SK-N-SH treated with all-trans-retinoic acid at 6 μM for 48 hours (cell line): ENCODE data around the gene TMEM203.

Experiments used
- ATAC-seq: fragments of 200-7000 bp; cut with Tn5 transposase; 3 replicates; pipeline ENCODE4 v1.9.1; 2020; ENCODE audit warnings: mild to moderate bottlenecking, moderate library complexity
- ARNTL ChIP-seq: fragments of 450-650 bp; formaldehyde crosslinking; IDR thresholded peaks from 2 replicates; pipeline ENCODE4 v1.5.0; 2020; ENCODE audit warnings: low read depth, mild to moderate bottlenecking, moderate library complexity, borderline replicate concordance
- BACH2 ChIP-seq: fragments of 250-450 bp; sonication (Bioruptor Pico); IDR thresholded peaks from 2 replicates; pipeline ENCODE4 v1.9.0; 2021; ENCODE audit warnings: mild to moderate bottlenecking, borderline replicate concordance
- CREB5 ChIP-seq: fragments of 250-450 bp; sonication (Bioruptor Pico); IDR thresholded peaks from 2 replicates; pipeline ENCODE4 v1.5.1; 2020; ENCODE audit warnings: low read depth, mild to moderate bottlenecking, moderate library complexity
- CSDC2 ChIP-seq: fragments of 250-450 bp; sonication (Bioruptor Pico); IDR thresholded peaks from 2 replicates; pipeline ENCODE4 v1.5.0; 2020; ENCODE audit warnings: mild to moderate bottlenecking, moderate library complexity
- CSRNP3 ChIP-seq: fragments of 250-450 bp; sonication (Bioruptor Pico); IDR thresholded peaks from 2 replicates; pipeline ENCODE4 v1.5.1; 2021; ENCODE audit warnings: mild to moderate bottlenecking, moderate library complexity
- GLIS3 ChIP-seq: fragments of 250-450 bp; sonication (Bioruptor Pico); IDR thresholded peaks from 2 replicates; pipeline ENCODE4 v1.5.0; 2020; ENCODE audit warnings: mild to moderate bottlenecking, moderate library complexity
- ISL1 ChIP-seq: fragments of 250-450 bp; sonication (Bioruptor Pico); IDR thresholded peaks from 2 replicates; pipeline ENCODE4 v2.1.2; 2022; ENCODE audit warnings: mild to moderate bottlenecking, moderate library complexity
- POU6F1 ChIP-seq: fragments of 250-450 bp; sonication (Bioruptor Pico); IDR thresholded peaks from 2 replicates; pipeline ENCODE4 v1.8.0; 2021; ENCODE audit warnings: low read depth, mild to moderate bottlenecking, moderate library complexity, borderline replicate concordance
- RARB ChIP-seq: fragments of 250-450 bp; sonication (Bioruptor Pico); IDR thresholded peaks from 2 replicates; pipeline ENCODE4 v1.8.0; 2021; ENCODE audit warnings: mild to moderate bottlenecking, moderate library complexity
- SNAI2 ChIP-seq: fragments of 250-450 bp; sonication (Bioruptor Pico); IDR thresholded peaks from 2 replicates; pipeline ENCODE4 v1.5.0; 2020; ENCODE audit warnings: mild to moderate bottlenecking, moderate library complexity
- TCF4 ChIP-seq: fragments of 250-450 bp; sonication (Bioruptor Pico); IDR thresholded peaks from 2 replicates; pipeline ENCODE4 v1.8.0; 2021; ENCODE audit warnings: mild to moderate bottlenecking, moderate library complexity, borderline replicate concordance
- TOX ChIP-seq: fragments of 250-450 bp; sonication (Bioruptor Pico); IDR thresholded peaks from 2 replicates; pipeline ENCODE4 v1.8.0; 2021; ENCODE audit warnings: mild to moderate bottlenecking, moderate library complexity, borderline replicate concordance
- ZC3H10 ChIP-seq: fragments of 250-450 bp; sonication (Bioruptor Pico); IDR thresholded peaks from 2 replicates; pipeline ENCODE4 v1.5.1; 2021; ENCODE audit warnings: mild to moderate bottlenecking, moderate library complexity
- ZFP3 ChIP-seq: fragments of 250-450 bp; sonication (Bioruptor Pico); IDR thresholded peaks from 2 replicates; pipeline ENCODE4 v1.5.0; 2020; ENCODE audit warnings: mild to moderate bottlenecking, moderate library complexity
- ZFP30 ChIP-seq: fragments of 450-650 bp; formaldehyde crosslinking; IDR thresholded peaks from 2 replicates; pipeline ENCODE4 v1.5.0; 2022; ENCODE audit warnings: mild to moderate bottlenecking, moderate library complexity
- ZNF565 ChIP-seq: fragments of 450-650 bp; formaldehyde crosslinking; conservative IDR thresholded peaks from 2 replicates; pipeline ENCODE4 v1.5.0; 2020; ENCODE audit warnings: low read depth, mild to moderate bottlenecking, moderate library complexity
- ZNF8 ChIP-seq: fragments of 450-650 bp; formaldehyde crosslinking; IDR thresholded peaks from 2 replicates; pipeline ENCODE4 v1.5.0; 2020; ENCODE audit warnings: mild to moderate bottlenecking, moderate library complexity
- TF ChIP-seq, protein P1 (sequence below): fragments of 250-450 bp; sonication (Bioruptor Pico); IDR thresholded peaks from 2 replicates; pipeline ENCODE4 v1.5.0; 2020; ENCODE audit warnings: mild to moderate bottlenecking, moderate library complexity
- TF ChIP-seq, protein P2 (sequence below): fragments of 250-450 bp; sonication (Bioruptor Pico); IDR thresholded peaks from 2 replicates; pipeline ENCODE4 v1.8.0; 2020; ENCODE audit warnings: mild to moderate bottlenecking, moderate library complexity, borderline replicate concordance

The TMEM203 gene

GRCh38 chr9:137162505-137163364 lies 42.7 kb downstream of the TMEM203 start:
- ATAC-seq: no peak
- TF ChIP-seq POU6F1 (CRISPR knock-in tag): no peak
- TF ChIP-seq, protein P1, sequence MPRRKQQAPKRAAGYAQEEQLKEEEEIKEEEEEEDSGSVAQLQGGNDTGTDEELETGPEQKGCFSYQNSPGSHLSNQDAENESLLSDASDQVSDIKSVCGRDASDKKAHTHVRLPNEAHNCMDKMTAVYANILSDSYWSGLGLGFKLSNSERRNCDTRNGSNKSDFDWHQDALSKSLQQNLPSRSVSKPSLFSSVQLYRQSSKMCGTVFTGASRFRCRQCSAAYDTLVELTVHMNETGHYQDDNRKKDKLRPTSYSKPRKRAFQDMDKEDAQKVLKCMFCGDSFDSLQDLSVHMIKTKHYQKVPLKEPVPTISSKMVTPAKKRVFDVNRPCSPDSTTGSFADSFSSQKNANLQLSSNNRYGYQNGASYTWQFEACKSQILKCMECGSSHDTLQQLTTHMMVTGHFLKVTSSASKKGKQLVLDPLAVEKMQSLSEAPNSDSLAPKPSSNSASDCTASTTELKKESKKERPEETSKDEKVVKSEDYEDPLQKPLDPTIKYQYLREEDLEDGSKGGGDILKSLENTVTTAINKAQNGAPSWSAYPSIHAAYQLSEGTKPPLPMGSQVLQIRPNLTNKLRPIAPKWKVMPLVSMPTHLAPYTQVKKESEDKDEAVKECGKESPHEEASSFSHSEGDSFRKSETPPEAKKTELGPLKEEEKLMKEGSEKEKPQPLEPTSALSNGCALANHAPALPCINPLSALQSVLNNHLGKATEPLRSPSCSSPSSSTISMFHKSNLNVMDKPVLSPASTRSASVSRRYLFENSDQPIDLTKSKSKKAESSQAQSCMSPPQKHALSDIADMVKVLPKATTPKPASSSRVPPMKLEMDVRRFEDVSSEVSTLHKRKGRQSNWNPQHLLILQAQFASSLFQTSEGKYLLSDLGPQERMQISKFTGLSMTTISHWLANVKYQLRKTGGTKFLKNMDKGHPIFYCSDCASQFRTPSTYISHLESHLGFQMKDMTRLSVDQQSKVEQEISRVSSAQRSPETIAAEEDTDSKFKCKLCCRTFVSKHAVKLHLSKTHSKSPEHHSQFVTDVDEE (CRISPR knock-in tag): no peak
- no peak for TF ChIP-seq ZNF565 (CRISPR knock-in tag)
- no peak for TF ChIP-seq CREB5 (CRISPR knock-in tag)
- no peak for TF ChIP-seq ARNTL (CRISPR knock-in tag)

- ATAC-seq: no peak
- TF ChIP-seq, protein P1 (CRISPR knock-in tag): no peak
- TF ChIP-seq, protein P2, sequence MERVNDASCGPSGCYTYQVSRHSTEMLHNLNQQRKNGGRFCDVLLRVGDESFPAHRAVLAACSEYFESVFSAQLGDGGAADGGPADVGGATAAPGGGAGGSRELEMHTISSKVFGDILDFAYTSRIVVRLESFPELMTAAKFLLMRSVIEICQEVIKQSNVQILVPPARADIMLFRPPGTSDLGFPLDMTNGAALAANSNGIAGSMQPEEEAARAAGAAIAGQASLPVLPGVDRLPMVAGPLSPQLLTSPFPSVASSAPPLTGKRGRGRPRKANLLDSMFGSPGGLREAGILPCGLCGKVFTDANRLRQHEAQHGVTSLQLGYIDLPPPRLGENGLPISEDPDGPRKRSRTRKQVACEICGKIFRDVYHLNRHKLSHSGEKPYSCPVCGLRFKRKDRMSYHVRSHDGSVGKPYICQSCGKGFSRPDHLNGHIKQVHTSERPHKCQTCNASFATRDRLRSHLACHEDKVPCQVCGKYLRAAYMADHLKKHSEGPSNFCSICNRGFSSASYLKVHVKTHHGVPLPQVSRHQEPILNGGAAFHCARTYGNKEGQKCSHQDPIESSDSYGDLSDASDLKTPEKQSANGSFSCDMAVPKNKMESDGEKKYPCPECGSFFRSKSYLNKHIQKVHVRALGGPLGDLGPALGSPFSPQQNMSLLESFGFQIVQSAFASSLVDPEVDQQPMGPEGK (CRISPR knock-in tag): no peak
- TF ChIP-seq CREB5 (CRISPR knock-in tag) (no peak), POU6F1 (CRISPR knock-in tag) (no peak), CSDC2 (CRISPR knock-in tag) (no peak), TOX (CRISPR knock-in tag) (no peak), CSRNP3 (CRISPR knock-in tag) (no peak), GLIS3 (CRISPR knock-in tag) (no peak), ISL1 (CRISPR knock-in tag) (no peak), ZC3H10 (CRISPR knock-in tag) (no peak), ZNF565 (CRISPR knock-in tag) (no peak), BACH2 (CRISPR knock-in tag) (no peak), ZFP3 (no peak), ZNF8 (CRISPR knock-in tag) (no peak), ZFP30 (CRISPR knock-in tag) (no peak), SNAI2 (CRISPR knock-in tag) (no peak), RARB (CRISPR knock-in tag) (no peak), TCF4 (CRISPR knock-in tag) (no peak)
These were observed 43.6 kb downstream of the TMEM203 start for GRCh38 chr9:137161558-137162486.
